HepG2 (cell line): Measurements from ENCODE around the gene CCDC69. TPM values are rescaled to one million over a fixed set of nuclear protein-coding genes. Genes with fewer than 3 reads are reported as not detected.

Experiments used
- SMYD3 ChIP-seq: sonication (generic); formaldehyde crosslinking; IDR thresholded peaks from 2 replicates; pipeline ENCODE4 v1.8.1; 2023; ENCODE audit warnings: mild to moderate bottlenecking, missing genetic modification reagents
- TFE3 ChIP-seq: IDR thresholded peaks from 2 replicates; pipeline ENCODE4 v1.6.1; 2016
- ZEB1 ChIP-seq: IDR thresholded peaks from 2 replicates; pipeline ENCODE4 v1.6.1; 2012; ENCODE audit warnings: mild to moderate bottlenecking, low read depth, inconsistent platforms; ENCODE audit not compliant: insufficient replicate concordance
- ZHX2 ChIP-seq, 2 experiments: sonication (generic) in 1 of 2; formaldehyde crosslinking in 1 of 2; IDR thresholded peaks; 2 replicates each; pipeline versions ENCODE4 v1.6.1 to v1.9.0; 2014 to 2022; ENCODE audit warnings: antibody characterized with exemption in 1 of 2, borderline replicate concordance in 1 of 2, inconsistent platforms in 1 of 2, low read depth in 1 of 2, missing genetic modification reagents in 1 of 2
- ZNF382 ChIP-seq: sonication (generic); formaldehyde crosslinking; IDR thresholded peaks from 2 replicates; pipeline ENCODE4 v1.5.0; 2020; ENCODE audit warnings: missing genetic modification reagents, mild to moderate bottlenecking, borderline replicate concordance
- ZNF407 ChIP-seq: sonication (generic); formaldehyde crosslinking; IDR thresholded peaks from one replicate; pipeline ENCODE4 v1.5.1; 2020; ENCODE audit warnings: mild to moderate bottlenecking, missing genetic modification reagents; ENCODE audit errors: not compliant biosample characterization
- ZNF703 ChIP-seq: sonication (generic); formaldehyde crosslinking; IDR thresholded peaks from 2 replicates; pipeline ENCODE4 v1.5.1; 2020; ENCODE audit warnings: missing genetic modification reagents, mild to moderate bottlenecking, moderate library complexity, borderline replicate concordance
- polyA plus RNA-seq, 8 experiments: library from polyadenylated mRNA; depleted of rRNA in 3 of 8; stranded (reverse) in 7 of 8; unstranded in 1 of 8; fragments of >200 nt; fragmentation: Illumina TruSeq in 4 of 8; extraction: Trizol in 4 of 8; gene quantifications; 2 replicates each; pipeline versions ENCODE4 v1.2.1 to v1.2.3, GENCODE V29; 2011 to 2016; ENCODE audit warnings: low read depth in 4 of 8, missing spikeins in 1 of 8, mixed read lengths in 1 of 8; ENCODE audit not compliant: insufficient read depth in 1 of 8
- total RNA-seq, 5 experiments: library from RNA; depleted of rRNA; stranded (reverse); fragments of >200 nt; fragmentation: Illumina TruSeq; extraction: Trizol; gene quantifications; 2 replicates each; pipeline ENCODE4 v1.2.3, GENCODE V29; 2016; ENCODE audit warnings: low read depth in 1 of 5

The CCDC69 gene
- total and polyA plus RNA-seq, 2 of the 13 experiments (the other 11 are each of a cell fraction or from before 2014, with no cell fraction given), result 12.2 to 45.2 TPM

GRCh38 chr5:151200913-151201595 lies 22.8 kb downstream of the CCDC69 start (continued):
- TF ChIP-seq ZNF407 (no peak), ZHX2 (IDR thresholded peaks at IDR 0.05; ENCODE audit: low read depth) (no peak), ZHX2 (CRISPR knock-in tag; IDR thresholded peaks at IDR 0.05; ENCODE audit: borderline replicate concordance) (no peak), ZNF703 (no peak), TFE3 (CRISPR knock-in tag) (no peak), ZNF382 (CRISPR knock-in tag) (no peak), ZEB1 (no peak), SMYD3 (no peak)
